ENCODE measurements around the gene ADRA2C.

Gene ADRA2C

DNA sequence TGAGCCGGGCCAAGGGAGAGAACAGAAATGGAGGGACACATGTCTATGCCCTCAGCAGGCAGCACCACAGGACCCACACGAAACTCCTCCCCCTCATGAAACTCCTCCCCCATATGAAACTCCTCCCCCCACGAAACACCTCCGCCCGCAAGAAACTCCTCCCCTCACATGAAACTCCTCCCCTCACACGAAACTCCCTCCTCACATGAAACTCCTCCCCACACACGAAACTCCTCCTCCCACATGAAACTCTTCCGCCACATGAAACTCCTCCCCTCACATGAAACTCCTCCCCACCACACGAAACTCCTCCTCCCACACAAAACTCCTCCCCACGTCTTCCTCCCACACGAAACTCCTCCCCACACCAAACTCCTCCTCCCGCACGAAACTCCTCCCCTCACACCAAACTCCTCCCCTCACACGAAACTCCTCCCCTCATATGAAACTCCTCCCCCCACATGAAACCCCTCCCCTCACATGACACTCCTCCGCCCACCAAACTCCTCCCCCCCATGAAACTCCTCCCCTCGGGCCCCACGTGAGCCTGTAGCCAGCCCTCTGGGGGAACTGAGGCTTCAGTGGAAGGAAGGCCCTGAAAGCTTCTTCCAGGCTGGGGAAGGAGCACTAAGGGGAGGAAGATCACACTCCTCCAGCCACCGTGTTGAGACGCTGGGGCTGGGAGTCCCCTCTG, 15.2 kb downstream of the ADRA2C start:
- no peak for DNase-seq (ENCODE audit: low read depth)
- TF ChIP-seq, protein P1, sequence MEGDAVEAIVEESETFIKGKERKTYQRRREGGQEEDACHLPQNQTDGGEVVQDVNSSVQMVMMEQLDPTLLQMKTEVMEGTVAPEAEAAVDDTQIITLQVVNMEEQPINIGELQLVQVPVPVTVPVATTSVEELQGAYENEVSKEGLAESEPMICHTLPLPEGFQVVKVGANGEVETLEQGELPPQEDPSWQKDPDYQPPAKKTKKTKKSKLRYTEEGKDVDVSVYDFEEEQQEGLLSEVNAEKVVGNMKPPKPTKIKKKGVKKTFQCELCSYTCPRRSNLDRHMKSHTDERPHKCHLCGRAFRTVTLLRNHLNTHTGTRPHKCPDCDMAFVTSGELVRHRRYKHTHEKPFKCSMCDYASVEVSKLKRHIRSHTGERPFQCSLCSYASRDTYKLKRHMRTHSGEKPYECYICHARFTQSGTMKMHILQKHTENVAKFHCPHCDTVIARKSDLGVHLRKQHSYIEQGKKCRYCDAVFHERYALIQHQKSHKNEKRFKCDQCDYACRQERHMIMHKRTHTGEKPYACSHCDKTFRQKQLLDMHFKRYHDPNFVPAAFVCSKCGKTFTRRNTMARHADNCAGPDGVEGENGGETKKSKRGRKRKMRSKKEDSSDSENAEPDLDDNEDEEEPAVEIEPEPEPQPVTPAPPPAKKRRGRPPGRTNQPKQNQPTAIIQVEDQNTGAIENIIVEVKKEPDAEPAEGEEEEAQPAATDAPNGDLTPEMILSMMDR (IDR thresholded peaks at IDR 0.05; ENCODE audit: low read length, missing control alignments) = no peak
- no peak overlapping the region for H3K4me3 ChIP-seq (replicated peaks; ENCODE audit: low read depth, low read length)

- TF ChIP-seq, protein P1 (IDR thresholded peaks at IDR 0.05; ENCODE audit: low read length, missing control alignments) = no peak
- DNase-seq (ENCODE audit: low read depth) = no peak
Measured at GRCh38 chr4:3781997-3782930, 16.1 kb downstream of the ADRA2C start.

GRCh38 chr4:3783693-3784306, 17.6 kb downstream of the ADRA2C start:
- no peak for DNase-seq (ENCODE audit: low read depth)
- H3K4me3 ChIP-seq (replicated peaks; ENCODE audit: low read depth, low read length) = no peak overlapping the region
- TF ChIP-seq, protein P1 (IDR thresholded peaks at IDR 0.05; ENCODE audit: low read length, missing control alignments) = no peak

More at GRCh38 chr4:3781997-3782930, 16.1 kb downstream of the ADRA2C start:
- no peak overlapping the region for H3K4me3 ChIP-seq (replicated peaks; ENCODE audit: low read depth, low read length)

DNA sequence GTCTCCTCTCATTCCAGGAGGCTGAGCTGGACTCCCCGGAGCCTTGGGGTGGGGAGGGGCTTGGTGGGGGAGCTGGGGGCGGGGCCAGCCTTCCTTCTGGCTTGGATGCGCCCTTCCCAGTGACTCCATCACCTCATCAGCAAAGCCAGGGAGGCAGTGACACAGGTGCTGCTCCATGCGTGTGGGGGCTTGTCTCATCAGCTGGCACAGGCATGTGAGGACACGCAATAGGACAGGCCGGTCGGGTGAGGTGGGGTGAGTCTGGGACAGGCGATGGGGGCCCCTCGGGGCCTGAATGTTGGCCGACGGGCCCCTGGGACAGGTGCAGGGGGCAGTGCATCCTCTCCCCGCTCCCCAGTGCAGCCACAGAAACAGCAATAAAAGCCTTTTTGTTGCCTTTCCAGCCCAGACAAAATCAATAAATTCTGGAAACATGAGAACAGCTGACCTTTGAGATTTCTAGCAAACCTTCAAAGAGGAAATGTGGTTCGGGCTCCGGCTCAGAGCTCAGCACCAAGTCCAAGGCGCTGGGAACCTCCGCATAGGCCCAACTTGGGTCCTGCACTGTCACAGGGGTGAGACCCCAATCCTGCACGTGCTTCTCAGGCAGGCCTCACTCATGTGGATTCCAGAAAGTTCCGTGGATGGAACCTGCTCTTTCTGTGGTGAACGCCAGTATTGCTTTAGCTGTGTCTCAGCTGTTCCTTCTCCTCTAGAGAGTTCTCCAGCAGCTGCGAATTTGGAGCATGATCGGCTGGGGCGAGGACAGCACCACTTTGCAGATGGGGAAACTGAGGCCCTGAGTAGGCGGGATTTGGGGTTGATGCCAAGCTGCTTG, 18.5 kb downstream of the ADRA2C start:
- no peak for DNase-seq (ENCODE audit: low read depth)
- TF ChIP-seq, protein P1 (IDR thresholded peaks at IDR 0.05; ENCODE audit: low read length, missing control alignments) = no peak
- H3K4me3 ChIP-seq (replicated peaks; ENCODE audit: low read depth, low read length) = no peak overlapping the region

DNA sequence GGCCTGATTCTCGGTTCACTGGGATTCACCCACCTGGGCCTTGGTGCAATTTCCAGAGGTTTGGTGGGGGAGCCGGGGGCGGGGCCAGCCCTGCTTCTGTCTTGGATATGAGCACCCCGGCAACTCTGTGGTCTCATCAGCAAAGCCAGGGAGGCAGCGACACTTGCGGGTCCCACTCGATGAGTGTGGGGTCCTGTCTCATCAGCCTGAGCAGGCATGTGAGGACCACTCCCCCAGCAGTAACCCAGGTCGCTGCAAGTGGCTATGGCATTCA, 19.0 kb downstream of the ADRA2C start:
- TF ChIP-seq, protein P1 (IDR thresholded peaks at IDR 0.05; ENCODE audit: low read length, missing control alignments) = no peak
- no peak overlapping the region for H3K4me3 ChIP-seq (replicated peaks; ENCODE audit: low read depth, low read length)
- no peak for DNase-seq (ENCODE audit: low read depth)

GRCh38 chr4:3786196-3786869, 20.1 kb downstream of the ADRA2C start:
- DNase-seq (ENCODE audit: low read depth) = no peak
- TF ChIP-seq, protein P1 (IDR thresholded peaks at IDR 0.05; ENCODE audit: low read length, missing control alignments) = no peak

More at GRCh38 chr4:3786196-3786869, 20.1 kb downstream of the ADRA2C start:
- no peak overlapping the region for H3K4me3 ChIP-seq (replicated peaks; ENCODE audit: low read depth, low read length)
